GM12872 (cell line): Measurements from ENCODE around the gene RAI1.
A peak's percentile ranks its signal among the peaks of the same experiment; 100 is the strongest.

Experiments
- TF ChIP-seq, protein P1 (sequence below): IDR thresholded peaks from 3 replicates; pipeline ENCODE4 v1.5.1; 2011; ENCODE audit warnings: low read depth, mild to moderate bottlenecking, low read length, moderate library complexity; ENCODE audit not compliant: insufficient read depth

RAI1 gene

DNA sequence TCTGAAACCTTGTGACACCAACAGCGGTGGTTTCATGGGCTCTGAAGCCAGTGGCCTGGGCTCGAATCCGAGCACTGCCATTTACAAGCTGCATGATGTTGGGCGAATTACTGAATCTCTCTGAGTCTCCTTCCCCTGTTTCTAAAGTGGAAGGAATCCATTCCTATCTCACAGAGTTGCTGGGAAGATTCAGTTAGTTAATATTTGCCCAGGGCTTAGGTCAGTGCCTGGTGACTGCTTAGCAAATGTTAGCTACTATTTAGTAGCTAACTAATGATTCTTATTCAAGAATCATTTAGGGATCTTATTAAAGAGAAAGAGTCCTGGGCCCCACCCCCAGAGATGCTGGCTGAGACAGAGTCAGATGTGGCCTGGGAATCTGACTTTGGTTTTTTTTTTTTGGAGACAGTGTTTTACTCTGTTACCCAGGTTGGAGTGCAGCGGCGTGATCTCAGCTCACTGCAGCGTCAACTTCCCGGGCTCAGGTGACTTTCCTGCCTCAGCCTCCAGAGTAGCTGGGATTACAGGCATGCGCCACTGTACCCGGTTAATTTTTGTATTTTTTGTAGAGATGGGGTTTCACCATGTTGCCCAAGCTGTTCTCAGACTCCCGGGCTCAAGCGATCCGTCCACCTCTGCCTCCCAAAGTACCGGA, 33.6 kb upstream of the RAI1 start:
- TF ChIP-seq, protein P1, sequence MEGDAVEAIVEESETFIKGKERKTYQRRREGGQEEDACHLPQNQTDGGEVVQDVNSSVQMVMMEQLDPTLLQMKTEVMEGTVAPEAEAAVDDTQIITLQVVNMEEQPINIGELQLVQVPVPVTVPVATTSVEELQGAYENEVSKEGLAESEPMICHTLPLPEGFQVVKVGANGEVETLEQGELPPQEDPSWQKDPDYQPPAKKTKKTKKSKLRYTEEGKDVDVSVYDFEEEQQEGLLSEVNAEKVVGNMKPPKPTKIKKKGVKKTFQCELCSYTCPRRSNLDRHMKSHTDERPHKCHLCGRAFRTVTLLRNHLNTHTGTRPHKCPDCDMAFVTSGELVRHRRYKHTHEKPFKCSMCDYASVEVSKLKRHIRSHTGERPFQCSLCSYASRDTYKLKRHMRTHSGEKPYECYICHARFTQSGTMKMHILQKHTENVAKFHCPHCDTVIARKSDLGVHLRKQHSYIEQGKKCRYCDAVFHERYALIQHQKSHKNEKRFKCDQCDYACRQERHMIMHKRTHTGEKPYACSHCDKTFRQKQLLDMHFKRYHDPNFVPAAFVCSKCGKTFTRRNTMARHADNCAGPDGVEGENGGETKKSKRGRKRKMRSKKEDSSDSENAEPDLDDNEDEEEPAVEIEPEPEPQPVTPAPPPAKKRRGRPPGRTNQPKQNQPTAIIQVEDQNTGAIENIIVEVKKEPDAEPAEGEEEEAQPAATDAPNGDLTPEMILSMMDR = no peak

DNA sequence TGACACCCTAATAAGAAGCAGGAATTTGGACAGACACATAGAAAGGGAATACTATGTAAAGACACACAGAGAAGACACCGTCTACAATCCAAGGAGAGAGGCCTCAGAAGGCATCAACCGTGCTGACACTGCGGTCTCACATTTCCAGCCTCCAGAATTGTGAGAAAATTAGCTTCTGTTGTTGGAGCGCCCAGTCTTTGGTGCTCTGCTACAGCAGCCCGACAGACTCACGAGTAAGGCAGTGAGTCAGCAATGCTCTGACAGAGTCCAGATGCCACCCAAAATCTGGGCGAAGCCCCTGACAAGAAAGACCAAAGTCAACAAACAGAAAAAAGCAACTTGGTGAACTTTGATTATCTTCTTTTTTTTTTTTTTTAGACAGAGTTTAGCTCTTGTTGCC, 32.5 kb upstream of the RAI1 start:
- TF ChIP-seq, protein P1 = no peak

DNA sequence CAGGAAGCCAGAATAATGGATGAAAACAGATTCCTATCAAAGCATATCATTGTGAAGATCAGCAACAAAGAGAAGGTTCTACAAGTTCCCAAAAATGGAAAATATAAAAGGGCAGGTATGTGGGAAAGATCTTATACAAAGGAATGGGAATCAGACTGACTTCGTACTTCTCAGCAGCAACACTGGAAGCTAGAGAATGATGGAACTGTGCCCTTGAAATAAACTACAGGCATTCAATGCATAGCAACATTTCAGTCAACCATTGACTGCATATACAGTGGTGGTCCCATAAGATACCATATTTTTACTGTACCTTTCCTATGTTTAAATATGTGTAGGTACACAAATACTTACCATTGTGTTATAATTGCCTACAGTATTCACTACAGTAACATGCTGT, 30.3 kb upstream of the RAI1 start:
- TF ChIP-seq, protein P1 = no peak

DNA sequence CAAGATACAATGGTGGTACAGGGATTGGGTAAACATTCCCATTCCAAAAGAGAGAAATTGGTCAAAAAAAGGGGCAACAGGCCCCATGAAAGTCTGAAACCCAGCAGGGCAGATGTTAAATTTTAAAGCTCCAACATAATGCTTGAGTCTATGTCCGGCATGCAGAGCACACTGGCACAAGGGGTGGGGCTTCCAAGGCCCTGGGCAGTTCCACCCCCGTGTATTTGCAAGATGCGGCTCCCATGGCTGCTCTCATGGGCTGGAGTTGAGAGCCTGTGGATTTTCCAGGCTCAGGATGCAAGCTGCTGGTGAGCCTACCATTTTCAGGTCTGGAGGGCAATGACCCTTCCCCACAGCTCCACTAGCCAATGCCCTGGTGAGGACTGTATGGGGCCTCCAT, 27.9 kb upstream of the RAI1 start:
- TF ChIP-seq, protein P1 = no peak

DNA sequence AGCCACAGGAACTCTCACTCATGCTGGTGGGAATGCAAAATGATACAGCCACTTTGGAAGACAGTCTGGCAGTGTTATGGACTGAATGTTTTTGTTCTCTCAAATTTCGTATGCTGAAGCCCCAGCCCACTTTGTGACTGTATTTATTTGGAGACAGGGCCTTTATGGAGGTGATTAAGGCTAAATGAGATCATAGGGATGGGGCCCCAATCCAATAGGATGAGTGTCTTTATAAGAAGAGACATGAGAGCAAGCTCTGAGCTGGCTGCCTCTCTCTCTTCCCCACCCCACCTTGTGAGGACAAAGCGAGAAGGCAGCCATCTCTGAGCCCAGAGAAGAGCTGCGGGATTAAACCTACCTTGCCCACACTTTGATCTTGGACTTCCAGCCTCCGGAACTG, 21.9 kb upstream of the RAI1 start:
- TF ChIP-seq, protein P1 = no peak

DNA sequence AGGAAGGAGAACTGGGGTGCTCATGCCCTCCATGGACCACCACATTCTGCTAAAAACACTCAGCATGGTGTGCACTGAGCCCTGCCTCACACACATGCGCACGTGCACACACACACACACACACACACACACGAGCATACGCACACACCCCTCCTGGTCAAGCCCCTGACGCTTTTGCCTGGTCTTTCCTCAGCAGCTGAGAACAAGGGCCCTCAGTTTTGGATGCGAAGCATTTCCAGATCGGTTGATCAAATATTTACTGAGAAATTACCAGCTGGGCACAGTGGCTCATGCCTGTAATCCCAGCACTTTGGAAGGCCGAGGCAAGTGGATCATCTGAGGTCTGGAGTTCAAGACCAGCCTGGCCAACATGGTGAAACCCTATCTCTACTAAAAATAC, 20.1 kb upstream of the RAI1 start:
- TF ChIP-seq, protein P1 = no peak

DNA sequence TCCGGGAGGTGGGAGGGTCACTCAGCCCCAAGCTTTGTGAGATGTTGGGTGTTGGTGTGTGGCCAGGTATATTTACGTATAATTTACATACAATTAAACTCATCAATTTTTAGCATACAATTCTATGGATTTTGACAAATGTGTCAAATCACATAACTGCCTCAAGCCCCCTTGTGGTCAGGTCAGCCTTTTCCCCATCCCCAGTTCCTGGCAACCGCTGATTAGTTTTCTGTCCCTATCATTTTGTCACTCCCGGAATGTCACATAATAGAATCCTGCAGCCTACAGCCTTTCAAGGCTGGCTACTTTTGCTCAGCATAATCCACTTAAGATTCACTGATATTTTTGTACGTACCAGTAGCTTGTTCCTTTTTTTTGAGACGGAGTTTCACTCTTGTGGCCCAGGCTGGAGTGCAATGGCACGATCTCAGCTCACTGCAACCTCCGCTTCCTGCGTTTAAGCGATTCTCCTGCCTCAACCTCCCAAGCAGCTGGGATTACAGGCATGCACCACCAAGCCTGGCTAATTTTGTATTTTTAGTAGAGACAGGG, 19.3 kb upstream of the RAI1 start:
- TF ChIP-seq, protein P1 = peak; percentile 23; the same call in 1 of the 3 replicates
